ENCODE measurements around the gene LATS2.
"Not testable (repeated sequence)": the region's sequence is repeated elsewhere in the genome, so short reads cannot be mapped to it uniquely, and the experiment has no call there.

LATS2 gene

DNA sequence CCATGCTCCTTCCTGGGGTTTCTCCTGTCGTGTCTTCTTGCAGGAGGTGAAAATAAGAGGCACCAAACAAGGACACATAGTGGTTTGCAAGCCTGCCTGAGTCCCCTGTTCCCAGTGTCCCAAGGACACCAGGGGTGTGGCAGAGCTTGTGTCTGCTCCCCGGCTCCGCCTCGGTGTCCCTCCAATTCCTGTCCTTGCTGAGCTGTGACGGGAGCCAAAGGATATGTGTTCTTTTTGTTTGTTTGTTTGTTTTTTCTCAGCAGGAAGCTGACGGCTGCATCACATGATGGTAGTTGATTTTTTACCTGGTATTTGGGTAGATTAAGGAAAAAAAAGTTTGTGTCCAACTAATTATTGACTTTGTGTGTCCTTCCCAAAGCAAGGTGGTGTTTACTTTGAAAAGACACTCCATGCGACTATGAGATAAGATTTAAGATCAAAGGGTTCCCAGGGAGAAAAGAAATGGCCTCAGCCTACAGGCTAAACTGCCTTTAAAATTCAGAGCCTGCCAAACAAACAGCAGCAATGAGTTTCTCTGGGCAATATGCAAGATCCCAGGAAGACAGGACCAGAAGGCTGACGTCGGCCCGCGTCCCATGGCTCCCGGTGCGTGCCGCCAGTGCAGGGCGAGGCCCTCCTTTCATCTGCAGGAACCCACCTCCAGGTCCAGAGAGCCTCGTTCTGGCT lies 108.0 kb downstream of the LATS2 start:
- no peak for DNase-seq

DNA sequence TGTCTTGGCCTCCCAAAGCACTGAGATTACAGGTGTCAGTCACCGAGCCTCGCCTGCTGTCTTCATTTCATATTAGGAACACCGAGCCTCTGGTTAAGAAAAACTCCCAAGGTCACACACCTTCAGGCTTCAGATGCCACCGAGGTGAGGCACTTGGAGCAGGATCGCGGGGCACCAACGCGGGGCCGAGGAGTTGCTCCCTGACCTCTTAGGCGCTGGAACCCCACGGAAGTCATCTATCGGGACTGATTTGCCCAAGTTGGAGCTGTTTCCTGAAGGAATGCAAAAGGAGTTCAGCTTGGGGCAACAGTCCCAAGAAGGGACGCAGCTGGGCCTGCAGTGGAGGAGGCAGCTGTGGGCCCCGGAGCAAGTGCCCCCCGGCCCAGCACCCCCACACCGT lies 108.5 kb downstream of the LATS2 start:
- no peak for DNase-seq

DNA sequence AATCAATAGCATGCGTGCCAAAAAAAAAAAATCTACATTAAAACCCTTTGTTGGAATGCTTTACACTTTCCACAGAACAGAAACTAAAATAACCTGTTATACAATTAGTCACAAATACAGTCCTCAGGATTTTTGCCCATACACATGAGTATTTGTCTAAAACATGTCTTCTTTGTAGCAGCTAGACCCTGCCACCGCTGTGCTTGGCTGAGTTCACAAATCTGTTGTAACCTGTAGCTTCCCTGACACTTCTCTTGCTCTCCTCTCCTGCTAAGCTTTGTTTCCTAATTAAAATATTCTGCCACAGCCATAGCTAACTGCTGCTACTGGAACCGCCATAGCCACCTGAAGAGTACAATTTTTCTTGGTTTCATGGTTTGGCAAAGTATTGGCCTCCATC lies 113.4 kb downstream of the LATS2 start:
- not testable (repeated sequence) for DNase-seq

DNA sequence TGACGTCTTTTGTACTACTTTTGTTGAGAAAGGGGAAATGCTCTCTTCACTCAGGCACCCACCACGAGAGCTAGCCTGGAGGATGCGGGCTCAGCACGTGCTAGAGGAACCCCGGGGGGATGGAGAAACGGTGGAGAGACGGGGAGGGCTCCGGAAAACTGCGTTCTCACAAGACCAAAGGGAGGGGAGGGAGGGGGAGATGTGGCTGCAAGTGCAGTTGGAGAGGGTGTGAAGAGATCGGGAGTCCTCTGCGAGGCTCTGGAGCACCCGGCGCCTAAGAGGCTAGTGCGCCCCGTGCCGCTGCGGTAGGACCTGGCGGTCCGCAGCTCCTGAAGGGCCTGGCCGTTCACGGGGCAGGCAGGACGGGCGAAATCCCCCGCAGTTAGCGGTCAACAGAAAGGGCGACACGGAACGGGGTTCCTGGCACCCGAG lies 115.4 kb downstream of the LATS2 start:
- DNase-seq = peak; percentile 3

DNA sequence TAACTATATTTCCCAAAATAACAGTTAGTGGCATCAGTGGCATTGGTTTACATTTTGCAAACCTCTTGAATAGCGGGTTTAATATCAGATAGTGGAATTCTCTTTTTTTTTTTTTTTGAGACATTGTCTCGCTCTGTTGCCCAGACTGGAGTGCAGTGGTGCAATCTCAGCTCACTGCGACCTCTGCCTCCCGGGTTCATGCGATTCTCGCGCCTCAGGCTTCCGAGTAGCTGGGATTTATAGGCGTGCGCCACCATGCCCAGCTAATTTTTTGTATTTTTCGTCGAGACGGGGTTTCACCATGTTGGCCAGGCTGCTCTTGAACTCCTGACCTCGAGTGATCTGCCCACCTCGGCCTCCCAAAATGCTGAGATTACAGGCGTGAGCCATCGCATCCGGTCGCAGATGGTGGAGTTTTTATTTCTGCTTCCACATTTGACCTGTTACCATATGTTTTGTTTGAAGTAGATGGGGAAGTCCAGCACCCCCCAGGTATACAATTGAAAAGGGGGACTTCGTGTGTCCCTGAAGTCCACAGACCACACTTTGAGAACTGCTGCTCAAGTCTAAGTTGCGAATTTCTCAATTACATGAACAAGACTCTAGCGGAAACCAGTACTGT lies 118.3 kb downstream of the LATS2 start:
- DNase-seq = no peak

DNA sequence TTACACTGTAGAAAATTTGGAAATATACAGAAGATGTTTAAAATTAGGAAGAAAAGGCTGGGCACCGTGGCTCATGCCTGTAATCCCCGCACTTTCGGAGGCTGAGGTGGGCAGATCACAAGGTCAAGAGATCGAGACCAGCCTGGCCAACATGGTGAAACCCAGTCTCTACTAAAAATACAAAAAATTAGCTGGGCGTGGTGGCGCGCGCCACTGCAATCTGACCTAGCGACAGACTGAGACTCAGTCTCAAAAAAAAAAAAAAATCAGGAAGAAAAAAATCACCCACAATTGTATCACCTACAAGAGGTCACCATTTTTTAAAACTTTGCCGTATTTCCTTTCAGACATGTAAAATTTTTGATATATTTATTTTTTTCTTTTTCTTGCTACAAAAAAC lies 120.9 kb downstream of the LATS2 start:
- DNase-seq = not testable (repeated sequence)

DNA sequence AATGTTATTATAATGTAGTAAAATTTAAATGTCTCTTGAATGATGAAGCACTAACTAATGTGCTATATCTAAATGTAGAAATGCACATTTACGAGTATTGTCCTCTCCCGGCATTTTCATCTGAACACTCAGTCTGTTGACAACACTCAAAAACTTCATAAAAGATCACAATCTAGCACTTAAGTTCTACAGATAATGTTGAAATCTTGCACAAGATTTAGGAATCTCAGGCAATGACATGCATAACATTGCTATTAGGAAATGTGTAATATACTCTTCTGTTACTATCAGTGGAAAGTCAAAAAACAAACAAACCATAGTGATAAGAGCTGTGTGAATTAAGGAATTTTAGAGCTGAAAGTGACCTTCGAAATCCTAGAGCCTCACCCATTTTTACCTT lies 121.3 kb downstream of the LATS2 start:
- DNase-seq = no peak

DNA sequence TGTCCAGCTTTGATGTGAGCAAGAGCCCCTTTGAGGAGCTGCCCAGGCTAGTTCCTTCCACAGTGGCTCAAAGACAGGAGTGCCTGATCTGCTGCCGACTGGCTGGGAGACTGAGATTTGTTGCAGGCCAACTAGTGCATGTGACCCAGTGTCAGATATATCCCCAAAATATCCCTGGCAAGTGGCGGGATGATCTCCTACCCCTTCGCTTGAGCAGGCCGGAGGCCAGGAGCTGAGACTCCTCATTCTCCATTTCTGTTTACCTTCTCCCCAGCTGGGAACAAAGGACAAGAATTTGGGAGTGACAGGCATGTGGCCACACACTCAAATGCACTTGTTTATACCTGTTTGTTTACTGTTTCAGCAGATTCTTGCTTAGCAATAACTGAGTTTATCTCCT lies 121.7 kb downstream of the LATS2 start:
- DNase-seq = no peak

DNA sequence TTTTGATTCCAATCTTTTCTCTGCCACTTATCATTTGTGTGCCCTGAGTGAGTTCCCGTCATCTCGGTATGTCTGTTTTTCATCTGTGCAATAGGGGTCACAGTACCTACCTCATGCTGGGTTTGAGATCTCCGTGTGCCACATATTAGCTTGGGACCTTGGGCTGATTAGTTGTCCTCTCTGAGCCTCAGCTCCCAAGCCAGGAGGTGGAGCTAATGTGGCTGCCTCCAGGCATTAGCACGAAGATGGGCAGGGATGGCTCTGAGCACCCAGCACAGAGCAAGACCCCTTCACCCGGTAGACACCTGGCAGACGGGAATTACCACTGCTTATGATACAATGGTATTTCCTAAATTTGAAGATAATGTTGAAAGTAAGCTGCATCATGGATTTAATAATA lies 123.1 kb downstream of the LATS2 start:
- DNase-seq = no peak

DNA sequence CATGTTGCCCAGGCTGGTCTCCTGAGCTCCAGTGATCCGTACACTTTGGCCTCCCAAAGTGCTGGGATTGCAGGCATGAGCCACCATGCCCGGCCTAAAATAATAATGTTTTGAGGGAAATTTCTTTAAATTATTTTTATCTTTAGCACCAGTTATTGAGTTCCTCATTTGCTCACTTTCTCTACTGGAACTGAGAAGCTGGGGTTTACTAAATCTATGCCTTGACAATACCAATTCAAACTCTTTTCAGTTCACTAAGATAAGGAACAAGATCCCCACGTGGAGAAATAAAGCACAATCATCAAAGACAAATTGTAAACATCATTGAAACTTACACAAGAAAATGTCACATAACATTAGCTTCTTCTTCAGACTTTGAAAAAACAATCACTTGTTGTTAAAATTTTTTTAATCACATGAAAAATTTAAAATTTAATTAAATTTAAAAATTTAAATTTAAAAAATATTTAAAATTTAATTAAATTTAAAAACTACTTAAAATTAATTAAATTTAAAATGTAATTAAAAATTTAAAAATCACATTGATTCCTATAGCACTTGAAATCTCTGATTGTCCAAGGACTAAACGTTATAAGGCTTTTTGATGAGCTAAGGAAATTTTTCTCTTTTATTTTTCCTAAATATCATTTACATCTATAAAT lies 133.7 kb downstream of the LATS2 start:
- no peak for DNase-seq

DNA sequence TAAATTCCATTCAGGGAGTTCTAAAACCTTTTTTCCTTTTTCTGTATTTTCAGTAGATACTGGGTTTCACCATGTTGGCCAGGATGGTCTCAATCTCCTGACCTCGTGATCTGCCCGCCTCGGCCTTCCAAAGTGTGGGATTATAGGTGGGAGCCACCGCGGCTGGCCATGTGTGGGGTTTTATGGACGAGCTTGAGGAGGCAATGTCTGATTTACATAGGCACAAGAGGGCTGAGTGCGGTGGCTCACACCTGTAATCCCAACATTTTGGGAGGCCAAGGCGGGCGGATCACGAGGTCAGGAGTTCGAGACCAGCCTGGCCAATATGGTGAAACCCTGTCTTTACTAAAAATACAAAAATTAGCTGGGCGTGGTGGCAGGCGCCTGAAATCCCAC lies 136.0 kb downstream of the LATS2 start:
- not testable (repeated sequence) for DNase-seq

DNA sequence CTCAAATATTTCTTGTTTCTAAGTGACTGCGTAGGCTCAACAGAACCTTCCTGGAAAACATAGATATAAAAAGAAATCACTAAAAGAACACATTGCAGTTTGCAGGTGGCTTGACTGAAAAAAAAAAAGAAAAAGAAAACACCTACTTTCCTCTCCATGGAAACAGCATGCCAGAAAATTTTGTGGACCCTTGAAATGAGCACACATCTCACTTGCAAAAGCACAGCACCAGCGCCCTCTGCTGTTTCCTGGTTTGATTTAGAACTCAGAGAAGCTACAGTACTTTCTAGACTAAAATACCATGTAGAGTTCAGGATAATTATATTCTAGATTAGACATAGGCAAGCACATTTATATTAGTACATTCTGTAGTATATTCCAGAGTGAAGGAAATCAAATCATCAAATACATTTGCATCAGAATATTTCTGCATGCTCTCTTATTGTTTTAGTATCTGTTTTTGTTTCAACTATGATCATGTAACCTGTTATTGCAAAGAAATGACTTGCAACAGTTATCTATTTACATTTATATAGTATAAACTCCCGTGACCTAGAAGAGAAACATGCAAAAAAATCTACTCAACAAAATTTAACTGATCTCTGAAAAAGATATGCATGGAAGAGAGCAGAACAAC lies 136.5 kb downstream of the LATS2 start:
- DNase-seq = peak; percentile 74

DNA sequence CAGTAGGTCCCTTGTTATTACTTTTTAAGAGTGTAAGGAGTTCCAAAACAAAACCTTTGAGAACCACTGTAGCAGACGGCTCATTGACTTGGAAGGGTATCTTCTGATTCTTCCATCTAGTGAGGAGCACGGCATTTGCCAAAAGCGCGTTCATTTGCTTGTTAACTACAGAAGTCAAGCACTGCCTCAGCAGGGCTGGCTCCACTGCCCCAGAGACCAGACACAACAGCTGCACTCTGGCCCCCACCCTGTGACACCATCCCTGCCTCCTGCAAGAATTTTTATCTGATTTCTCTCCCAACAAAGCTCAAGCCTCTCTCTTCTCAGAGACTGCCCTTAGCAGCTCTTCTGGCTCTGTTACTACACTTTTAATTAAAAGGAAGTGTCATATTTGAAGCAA lies 138.1 kb downstream of the LATS2 start:
- DNase-seq = no peak
